Neural cell (in vitro differentiated cells): ENCODE measurements around the gene ANKS1B. TPM values are rescaled to one million over a fixed set of nuclear protein-coding genes. Genes with fewer than 3 reads are reported as not detected.

Source experiments
- H2AFZ ChIP-seq: fragments of 200-600, 300-800 bp; sonication (generic), shearing (Covaris generic); 2 replicates; pipeline ENCODE4 v1.6.0; 2014; ENCODE audit warnings: low read depth, mild to moderate bottlenecking, antibody characterized with exemption, low read length, moderate library complexity
- H3F3A ChIP-seq: fragments of 200-600 bp; shearing (Covaris generic); 2 replicates; pipeline ENCODE4 v1.6.1; 2016; ENCODE audit warnings: mild to moderate bottlenecking, moderate library complexity, mixed read lengths, antibody characterized with exemption, low read length; ENCODE audit not compliant: insufficient read depth, poor library complexity, severe bottlenecking
- H3K27ac ChIP-seq: fragments of 200-600, 300-800 bp; sonication (generic), shearing (Covaris generic); 2 replicates; pipeline ENCODE4 v1.5.1; 2014; ENCODE audit warnings: mild to moderate bottlenecking, low read length, moderate library complexity
- H3K27me3 ChIP-seq: fragments of 300-800, 200-600 bp; sonication (generic), shearing (Covaris generic); 2 replicates; pipeline ENCODE4 v1.6.0; 2014; ENCODE audit warnings: mild to moderate bottlenecking, low read depth, low read length, moderate library complexity; ENCODE audit not compliant: insufficient read depth
- H3K36me3 ChIP-seq: fragments of 300-800, 200-600 bp; sonication (generic), shearing (Covaris generic); 2 replicates; pipeline ENCODE4 v1.5.1; 2014; ENCODE audit warnings: mild to moderate bottlenecking, antibody characterized with exemption, low read length, moderate library complexity; ENCODE audit not compliant: insufficient read depth
- H3K4me2 ChIP-seq: fragments of 300-800, 200-600 bp; sonication (generic), shearing (Covaris generic); 2 replicates; pipeline ENCODE4 v1.6.0; 2014; ENCODE audit warnings: mild to moderate bottlenecking, low read length
- H3K4me3 ChIP-seq: fragments of 300-800, 200-600 bp; sonication (generic), shearing (Covaris generic); 2 replicates; pipeline ENCODE4 v1.5.1; 2014; ENCODE audit warnings: mild to moderate bottlenecking, low read length, moderate library complexity
- H3K79me2 ChIP-seq: fragments of 200-600 bp; shearing (Covaris generic); replicated peaks from 2 replicates; pipeline ENCODE4 v1.6.0; 2014; ENCODE audit warnings: mild to moderate bottlenecking, low read length, moderate library complexity; ENCODE audit not compliant: insufficient read depth
- H3K9ac ChIP-seq: fragments of 300-800, 200-600 bp; sonication (generic), shearing (Covaris generic); 2 replicates; pipeline ENCODE4 v1.6.1; 2016; ENCODE audit warnings: mild to moderate bottlenecking, low read length, mixed read lengths
- H3K9me2 ChIP-seq: fragments of 200-600 bp; shearing (Covaris generic); 2 replicates; pipeline ENCODE4 v1.6.1; 2016; ENCODE audit warnings: mild to moderate bottlenecking, low read length, mixed read lengths; ENCODE audit not compliant: insufficient read depth
- H3K9me3 ChIP-seq: fragments of 200-600, 300-800 bp; sonication (generic), shearing (Covaris generic); 2 replicates; pipeline ENCODE4 v1.6.1; 2016; ENCODE audit warnings: mild to moderate bottlenecking, mixed run types, low read length, moderate library complexity, mixed read lengths
- H4K20me1 ChIP-seq: fragments of 200-600 bp; shearing (Covaris generic); 2 replicates; pipeline ENCODE4 v1.6.1; 2016; ENCODE audit warnings: mild to moderate bottlenecking, mixed run types; ENCODE audit not compliant: insufficient read depth
- CTCF ChIP-seq: fragments of 450-650 bp; IDR thresholded peaks from 2 replicates; pipeline ENCODE4 v1.5.1; 2014; ENCODE audit warnings: antibody characterized with exemption, mild to moderate bottlenecking, moderate library complexity; ENCODE audit not compliant: poor library complexity, severe bottlenecking
- EP300 ChIP-seq: fragments of 450-650 bp; conservative IDR thresholded peaks from 2 replicates; pipeline ENCODE4 v1.6.1; 2014; ENCODE audit warnings: antibody characterized with exemption, mild to moderate bottlenecking, moderate library complexity; ENCODE audit not compliant: poor library complexity, severe bottlenecking
- EZH2 ChIP-seq: fragments of 200-600, 300-800 bp; shearing (Covaris generic), sonication (generic); IDR thresholded peaks from 2 replicates; pipeline ENCODE4 v1.6.1; 2014; ENCODE audit warnings: antibody characterized with exemption, low read length, borderline replicate concordance, mild to moderate bottlenecking; ENCODE audit not compliant: insufficient read depth, poor library complexity, severe bottlenecking
- MXI1 ChIP-seq: fragments of 450-650 bp; conservative IDR thresholded peaks from 2 replicates; pipeline ENCODE4 v1.6.1; 2014; ENCODE audit warnings: antibody characterized with exemption, mild to moderate bottlenecking; ENCODE audit not compliant: poor library complexity, severe bottlenecking
- POLR2AphosphoS5 ChIP-seq: IDR thresholded peaks from 2 replicates; pipeline ENCODE4 v1.6.1; 2012
- RAD21 ChIP-seq: fragments of 450-650 bp; conservative IDR thresholded peaks from 2 replicates; pipeline ENCODE4 v1.6.1; 2014; ENCODE audit warnings: antibody characterized with exemption, mild to moderate bottlenecking, moderate library complexity
- REST ChIP-seq: IDR thresholded peaks from 2 replicates; pipeline ENCODE4 v1.6.1; 2012; ENCODE audit warnings: borderline replicate concordance
- SMC3 ChIP-seq: fragments of 450-650 bp; conservative IDR thresholded peaks from 2 replicates; pipeline ENCODE4 v1.6.1; 2014; ENCODE audit warnings: antibody characterized with exemption, mild to moderate bottlenecking, moderate library complexity; ENCODE audit not compliant: poor library complexity
- TAF1 ChIP-seq: IDR thresholded peaks from 2 replicates; pipeline ENCODE4 v1.6.1; 2012; ENCODE audit warnings: low read depth
- polyA plus RNA-seq: library from polyadenylated mRNA; depleted of rRNA; stranded (reverse); fragments of >200 nt; gene quantifications from 2 replicates; pipeline ENCODE4 v1.2.3, GENCODE V29; 2014

Gene ANKS1B
- polyA plus RNA-seq, 1 donor from 2014 or later = 65.6 TPM

- H3K9me3 ChIP-seq = no peaks in the 10 kb centered on the region
- peak overlapping the region; percentile 45 for H3K9ac ChIP-seq
- no peaks in the 10 kb centered on the region for H3K79me2 ChIP-seq
- no peaks in the 10 kb centered on the region for H4K20me1 ChIP-seq
- H3K36me3 ChIP-seq = no peaks in the 10 kb centered on the region
- peak overlapping the region; percentile 33 for H3K4me3 ChIP-seq
- TF ChIP-seq POLR2AphosphoS5 (peak; percentile 89), MXI1 (peak; percentile 67), SMC3 (peak; percentile 21), TAF1 (no peak), REST (peak; percentile 59), EP300 (peak; percentile 97), CTCF (peak; percentile 42), EZH2 (no peak), RAD21 (peak; percentile 25)
- H2AFZ ChIP-seq = no peak overlapping the region
- peak overlapping the region; percentile 78 for H3K27ac ChIP-seq
- H3F3A ChIP-seq = peaks cover 13% of the 10 kb centered on the region
- H3K9me2 ChIP-seq = no peaks in the 10 kb centered on the region
- H3K27me3 ChIP-seq = no peaks in the 10 kb centered on the region
- peak overlapping the region; percentile 71 for H3K4me2 ChIP-seq
Measured at GRCh38 chr12:98741556-98742265, 1243.0 kb downstream of the ANKS1B start.

GRCh38 chr12:98741196-98741555, 1243.6 kb downstream of the ANKS1B start:
- peak overlapping the region; percentile 78 for H3K27ac ChIP-seq
- H4K20me1 ChIP-seq = no peaks in the 10 kb centered on the region
- H2AFZ ChIP-seq = no peak overlapping the region
- peaks cover 13% of the 10 kb centered on the region for H3F3A ChIP-seq
- no peaks in the 10 kb centered on the region for H3K27me3 ChIP-seq
- H3K36me3 ChIP-seq = no peaks in the 10 kb centered on the region
- TF ChIP-seq EP300 (no peak), EZH2 (no peak), SMC3 (no peak), TAF1 (no peak), CTCF (no peak), REST (no peak), POLR2AphosphoS5 (no peak), RAD21 (no peak)
- no peaks in the 10 kb centered on the region for H3K9me3 ChIP-seq
- H3K4me2 ChIP-seq = peak overlapping the region; percentile 8
- no peaks in the 10 kb centered on the region for H3K9me2 ChIP-seq
- H3K4me3 ChIP-seq = peak overlapping the region; percentile 31
- no peaks in the 10 kb centered on the region for H3K79me2 ChIP-seq
- peak overlapping the region; percentile 45 for H3K9ac ChIP-seq
